CD4-positive, alpha-beta T cell treated with Interleukin-1 beta for 1 hour (primary cell): ENCODE measurements around the gene DCLRE1B.

ENCODE experiments used
- DNase-seq, 2 donors: peaks; one replicate each; pipeline ENCODE4 v3.0.0-alpha.2; 2020 to 2022

Gene DCLRE1B

GRCh38 chr1:113950908-113951307 is 45.8 kb downstream of the DCLRE1B start:
- no peak for DNase-seq

- no peak for DNase-seq
These were observed 46.6 kb downstream of the DCLRE1B start for GRCh38 chr1:113951719-113952118.

GRCh38 chr1:113957984-113958383 is 52.9 kb downstream of the DCLRE1B start:
- no peak for DNase-seq

GRCh38 chr1:113958691-113959090 is 53.6 kb downstream of the DCLRE1B start:
- no peak for DNase-seq

GRCh38 chr1:113963281-113963906 is 58.3 kb downstream of the DCLRE1B start:
- no peak for DNase-seq
